SKM-1 treated with dmso at 0.1 percent for 144 hours (cell line): ENCODE results near the gene FNDC3A.

ENCODE experiments used
- DNase-seq: peaks from one replicate; lab custom pipeline; 2025; ENCODE audit not compliant: unreplicated experiment; lab: John Stamatoyannopoulos, UW

FNDC3A gene

GRCh38 chr13:49213997-49214916 is 238.5 kb downstream of the FNDC3A start:
- no peak for DNase-seq

GRCh38 chr13:49214917-49215376 is 239.2 kb downstream of the FNDC3A start:
- DNase-seq: peak; percentile 97

- peak; percentile 39 for DNase-seq
Measured at GRCh38 chr13:49216334-49216733, 240.6 kb downstream of the FNDC3A start.

- DNase-seq: no peak
Measured at GRCh38 chr13:49217962-49218492, 242.3 kb downstream of the FNDC3A start.

- no peak for DNase-seq
Measured at GRCh38 chr13:49218493-49219051, 242.9 kb downstream of the FNDC3A start.

- no peak for DNase-seq
Measured at GRCh38 chr13:49219647-49220035, 243.9 kb downstream of the FNDC3A start.

- DNase-seq: no peak
Measured at GRCh38 chr13:49220036-49220855, 244.5 kb downstream of the FNDC3A start, which contains the start of gene MLNR. Gene MLNR (plus strand): TSS chr13:49220338. CDS start chr13:49220338, 0 bp downstream.

- DNase-seq: no peak
Measured at GRCh38 chr13:49220856-49221589, 245.3 kb downstream of the FNDC3A start.

GRCh38 chr13:49221590-49221965 is 245.9 kb downstream of the FNDC3A start:
- DNase-seq: no peak

- DNase-seq: peak; percentile 84
Measured at GRCh38 chr13:49225223-49226042, 249.7 kb downstream of the FNDC3A start.

GRCh38 chr13:49226613-49227012 is 250.9 kb downstream of the FNDC3A start:
- DNase-seq: no peak

- DNase-seq: no peak
Measured at GRCh38 chr13:49234741-49235140, 259.0 kb downstream of the FNDC3A start.

GRCh38 chr13:49235856-49236431 is 260.2 kb downstream of the FNDC3A start:
- DNase-seq: no peak

- DNase-seq: no peak
Measured at GRCh38 chr13:49238621-49239020, 262.9 kb downstream of the FNDC3A start.

GRCh38 chr13:49240017-49240416 is 264.3 kb downstream of the FNDC3A start:
- DNase-seq: no peak

GRCh38 chr13:49241296-49241695 is 265.6 kb downstream of the FNDC3A start:
- no peak for DNase-seq

- DNase-seq: no peak
Measured at GRCh38 chr13:49245101-49245500, 269.4 kb downstream of the FNDC3A start.

GRCh38 chr13:49246850-49247642 is 271.3 kb downstream of the FNDC3A start:
- DNase-seq: peak; percentile 69
